Suprapubic skin (tissue), 4 donors: ENCODE data around the gene SRBD1.

Source experiments
- CTCF ChIP-seq, 2 donors: fragments of 200-600 bp in 1 of 2; fragments of 450-650 bp in 1 of 2; sonication (generic) in 1 of 2; IDR thresholded peaks; one replicate each; pipeline ENCODE4 v1.5.1; 2016 to 2019; ENCODE audit warnings: antibody characterized with exemption in 2 of 2, mild to moderate bottlenecking in 1 of 2, moderate library complexity in 1 of 2
- POLR2A ChIP-seq, 2 donors: fragments of 450-650 bp; IDR thresholded peaks; one replicate each; pipeline ENCODE4 v1.6.1; 2017; ENCODE audit warnings: antibody characterized with exemption in 2 of 2, mild to moderate bottlenecking in 2 of 2, moderate library complexity in 2 of 2
- POLR2AphosphoS5 ChIP-seq, 3 donors: sonication (generic); formaldehyde crosslinking; IDR thresholded peaks; one replicate each; pipeline ENCODE4 v1.6.1; 2017; ENCODE audit warnings: antibody characterized with exemption in 3 of 3

GRCh38 chr2:45648636-45649035 is 37.6 kb upstream of the SRBD1 start:
- no peak for TF ChIP-seq CTCF (IDR thresholded peaks at IDR 0.05)
- no peak for TF ChIP-seq POLR2AphosphoS5 (IDR thresholded peaks at IDR 0.05)
- TF ChIP-seq POLR2A (IDR thresholded peaks at IDR 0.05): no peak
